ENCODE measurements around the gene TMEM44.

GRCh38 chr3:194671511-194671899, 38.3 kb upstream of the TMEM44 start:
- no peak for TF ChIP-seq PATZ1 (CRISPR knock-in tag; IDR thresholded peaks at IDR 0.05; ENCODE audit: borderline replicate concordance)
- no peak for TF ChIP-seq ZFP3 (CRISPR knock-in tag; IDR thresholded peaks at IDR 0.05)
- TF ChIP-seq ZFP30 (CRISPR knock-in tag; IDR thresholded peaks at IDR 0.05) = no peak

All from SK-N-SH treated with all-trans-retinoic acid at 6 μM for 48 hours (cell line).